ENCODE data around the gene CIB2. TPM values are rescaled to one million over a fixed set of nuclear protein-coding genes. Genes with fewer than 3 reads are reported as not detected.

The CIB2 gene
- total and polyA plus RNA-seq, 2 experiments from 2014 or later = 59.5 to 64.4 TPM

DNA sequence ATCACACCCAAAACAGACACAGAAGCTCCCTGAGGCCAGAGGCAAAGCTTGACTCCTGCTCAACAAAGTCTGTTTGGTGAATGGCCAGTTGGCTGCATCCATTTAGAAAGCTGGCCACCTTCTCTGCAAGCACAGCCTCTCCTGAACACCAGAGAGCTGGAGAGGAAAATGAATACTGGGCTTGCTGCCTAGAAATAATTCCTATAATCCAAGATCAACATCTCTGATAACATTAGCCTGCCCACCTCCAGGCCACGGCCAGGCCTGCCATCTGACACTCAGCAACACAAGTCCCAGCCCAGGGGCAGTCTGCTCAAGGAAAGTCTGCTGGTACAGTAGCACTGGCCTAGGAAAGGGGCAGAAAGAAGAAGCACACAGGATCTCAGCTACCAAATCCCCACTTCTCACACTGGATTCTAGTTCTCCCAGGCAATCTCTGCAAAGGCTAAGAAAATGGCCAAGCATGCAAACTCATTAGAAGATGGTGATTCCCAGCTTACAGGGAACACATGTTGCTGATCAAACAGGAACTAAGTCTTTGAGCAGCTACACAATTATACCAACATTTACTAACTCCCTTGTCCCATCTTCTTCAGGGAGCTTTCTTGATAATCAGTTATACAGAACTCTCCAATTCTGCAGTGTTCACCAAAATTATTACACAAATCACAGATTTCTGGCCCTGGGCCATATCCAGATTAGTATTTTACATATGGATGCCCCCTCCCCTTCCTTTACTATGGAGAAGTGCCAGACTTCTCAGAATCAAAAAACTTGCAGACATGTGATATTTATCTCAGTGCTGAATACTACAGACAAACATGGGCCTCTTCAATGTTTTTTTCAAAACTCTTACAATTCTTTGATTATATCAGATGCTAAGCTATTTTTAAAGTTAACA lies 63.7 kb downstream of the CIB2 start:
- peaks cover 63% of the 10 kb centered on the region for H3K4me1 Mint-ChIP-seq
- H2AFZ ChIP-seq = no peak overlapping the region
- peaks cover 5% of the 10 kb centered on the region for H4K20me1 ChIP-seq (replicated peaks; ENCODE audit: insufficient read depth)
- H3K4me3 Mint-ChIP-seq = no peak overlapping the region
- DNase-seq (ENCODE audit: low spot score) = no peak
- H3K9me3 Mint-ChIP-seq = no peaks in the 10 kb centered on the region
- H3K27ac Mint-ChIP-seq = no peak overlapping the region
- TF ChIP-seq ZNF114 (CRISPR knock-in tag; IDR thresholded peaks at IDR 0.05) = no peak
- no peak for TF ChIP-seq POLR2AphosphoS5 (IDR thresholded peaks at IDR 0.05; ENCODE audit: low read depth)
- TF ChIP-seq, protein P1, sequence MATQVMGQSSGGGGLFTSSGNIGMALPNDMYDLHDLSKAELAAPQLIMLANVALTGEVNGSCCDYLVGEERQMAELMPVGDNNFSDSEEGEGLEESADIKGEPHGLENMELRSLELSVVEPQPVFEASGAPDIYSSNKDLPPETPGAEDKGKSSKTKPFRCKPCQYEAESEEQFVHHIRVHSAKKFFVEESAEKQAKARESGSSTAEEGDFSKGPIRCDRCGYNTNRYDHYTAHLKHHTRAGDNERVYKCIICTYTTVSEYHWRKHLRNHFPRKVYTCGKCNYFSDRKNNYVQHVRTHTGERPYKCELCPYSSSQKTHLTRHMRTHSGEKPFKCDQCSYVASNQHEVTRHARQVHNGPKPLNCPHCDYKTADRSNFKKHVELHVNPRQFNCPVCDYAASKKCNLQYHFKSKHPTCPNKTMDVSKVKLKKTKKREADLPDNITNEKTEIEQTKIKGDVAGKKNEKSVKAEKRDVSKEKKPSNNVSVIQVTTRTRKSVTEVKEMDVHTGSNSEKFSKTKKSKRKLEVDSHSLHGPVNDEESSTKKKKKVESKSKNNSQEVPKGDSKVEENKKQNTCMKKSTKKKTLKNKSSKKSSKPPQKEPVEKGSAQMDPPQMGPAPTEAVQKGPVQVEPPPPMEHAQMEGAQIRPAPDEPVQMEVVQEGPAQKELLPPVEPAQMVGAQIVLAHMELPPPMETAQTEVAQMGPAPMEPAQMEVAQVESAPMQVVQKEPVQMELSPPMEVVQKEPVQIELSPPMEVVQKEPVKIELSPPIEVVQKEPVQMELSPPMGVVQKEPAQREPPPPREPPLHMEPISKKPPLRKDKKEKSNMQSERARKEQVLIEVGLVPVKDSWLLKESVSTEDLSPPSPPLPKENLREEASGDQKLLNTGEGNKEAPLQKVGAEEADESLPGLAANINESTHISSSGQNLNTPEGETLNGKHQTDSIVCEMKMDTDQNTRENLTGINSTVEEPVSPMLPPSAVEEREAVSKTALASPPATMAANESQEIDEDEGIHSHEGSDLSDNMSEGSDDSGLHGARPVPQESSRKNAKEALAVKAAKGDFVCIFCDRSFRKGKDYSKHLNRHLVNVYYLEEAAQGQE (IDR thresholded peaks at IDR 0.05; ENCODE audit: unreplicated experiment) = no peak
- no peak for TF ChIP-seq EZH2 (IDR thresholded peaks at IDR 0.05; ENCODE audit: low read depth, unreplicated experiment)
- no peaks in the 10 kb centered on the region for H3K27me3 ChIP-seq (ENCODE audit: insufficient read depth)
- no peak overlapping the region for H3K27ac ChIP-seq (ENCODE audit: low read depth)
- no peaks in the 10 kb centered on the region for H3K27me3 Mint-ChIP-seq (ENCODE audit: insufficient read depth, low read depth, poor library complexity)
- H3K4me3 ChIP-seq = no peak overlapping the region
- no peak; the same call in 2 of the 3 replicates for ATAC-seq
- peaks cover 83% of the 10 kb centered on the region for H3K79me2 ChIP-seq (replicated peaks; ENCODE audit: insufficient read depth)
- H3F3A ChIP-seq (replicated peaks; ENCODE audit: low read depth) = no peaks in the 10 kb centered on the region; the same call in 1 of the 2 replicates
- peaks cover 4% of the 10 kb centered on the region; the same call in 1 of the 2 replicates for H3K9me2 ChIP-seq (ENCODE audit: insufficient read depth)
- peak overlapping the region; percentile 52 for H3K4me2 ChIP-seq
- H3K36me3 ChIP-seq (ENCODE audit: insufficient read depth) = no peaks in the 10 kb centered on the region
- H3K36me3 Mint-ChIP-seq (ENCODE audit: low read depth) = no peaks in the 10 kb centered on the region
- H3K4me1 ChIP-seq (ENCODE audit: insufficient read depth) = peaks cover 71% of the 10 kb centered on the region

DNA sequence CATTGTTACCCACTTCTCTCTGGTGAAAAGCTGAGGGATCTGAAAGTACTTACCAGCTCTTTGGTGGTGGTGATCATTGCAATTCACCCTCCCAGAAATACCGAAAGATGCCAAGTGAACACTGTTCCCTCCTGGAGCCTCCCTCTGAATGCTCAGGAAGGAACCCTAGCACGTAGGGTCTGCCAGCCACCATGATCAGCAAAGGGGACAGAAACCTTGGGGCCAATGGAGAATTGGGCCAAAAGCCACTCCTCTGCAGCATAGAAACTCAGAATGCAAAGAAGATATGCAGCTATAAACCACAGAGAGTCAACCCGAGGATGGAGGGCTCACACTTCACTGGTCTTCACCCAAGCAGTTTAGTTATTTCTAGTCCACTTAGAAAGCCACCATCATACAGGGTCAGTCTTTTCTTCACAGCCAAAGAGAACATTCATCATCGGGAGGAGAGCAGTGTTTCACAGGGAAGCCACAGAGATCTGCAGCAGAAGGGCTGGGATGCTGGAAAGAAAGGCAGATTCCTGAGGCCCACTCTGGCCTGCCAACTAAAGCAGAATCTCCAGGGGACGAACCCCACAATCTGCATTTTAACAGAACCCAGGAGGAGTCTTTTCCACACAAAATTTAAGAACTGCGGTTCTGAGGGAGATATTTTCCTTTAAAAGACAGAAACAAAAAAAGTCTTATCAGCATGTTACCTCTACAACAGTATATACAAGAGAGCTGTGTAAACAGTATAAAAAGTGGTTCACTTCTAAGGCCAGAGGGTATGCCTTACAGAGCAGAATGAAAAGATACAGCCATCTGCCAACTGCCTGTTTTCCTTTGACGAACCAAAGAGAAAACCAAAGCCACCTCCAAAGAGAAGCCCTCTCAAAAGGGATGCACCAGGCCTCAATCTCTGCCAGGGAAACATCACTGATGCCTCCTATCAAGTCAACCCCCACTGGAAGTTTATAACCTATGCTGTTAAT lies 65.0 kb downstream of the CIB2 start:
- Histone ChIP-seq H3K27ac (ENCODE audit: low read depth) (0 out of 2 replicates have a peak overlapping the region, but pooled peaks have one; percentile 10), H3F3A (replicated peaks; ENCODE audit: low read depth) (no peaks in the 10 kb centered on the region; the same call in 1 of the 2 replicates), H2AFZ (no peak overlapping the region), H3K4me3 (no peak overlapping the region), H3K27me3 (ENCODE audit: insufficient read depth) (no peaks in the 10 kb centered on the region), H3K4me1 (ENCODE audit: insufficient read depth) (peaks cover 68% of the 10 kb centered on the region), H3K4me2 (no peak overlapping the region), H3K9me2 (ENCODE audit: insufficient read depth) (peaks cover 4% of the 10 kb centered on the region; the same call in 1 of the 2 replicates), H4K20me1 (replicated peaks; ENCODE audit: insufficient read depth) (peaks cover 11% of the 10 kb centered on the region), H3K36me3 (ENCODE audit: insufficient read depth) (no peaks in the 10 kb centered on the region), H3K79me2 (replicated peaks; ENCODE audit: insufficient read depth) (peaks cover 81% of the 10 kb centered on the region)
- peak overlapping the region; percentile 10; the same call in 1 of the 3 replicates for H3K4me3 Mint-ChIP-seq
- no peaks in the 10 kb centered on the region for H3K36me3 Mint-ChIP-seq (ENCODE audit: low read depth)
- peaks cover 2% of the 10 kb centered on the region for H3K27me3 Mint-ChIP-seq (ENCODE audit: insufficient read depth, low read depth, poor library complexity)
- no peaks in the 10 kb centered on the region for H3K9me3 Mint-ChIP-seq
- H3K27ac Mint-ChIP-seq = peak overlapping the region; percentile 45; the same call in 1 of the 2 replicates
- peaks cover 58% of the 10 kb centered on the region for H3K4me1 Mint-ChIP-seq
- no peak for DNase-seq (ENCODE audit: low spot score)
- ATAC-seq = peak; percentile 46
- TF ChIP-seq, protein P2, sequence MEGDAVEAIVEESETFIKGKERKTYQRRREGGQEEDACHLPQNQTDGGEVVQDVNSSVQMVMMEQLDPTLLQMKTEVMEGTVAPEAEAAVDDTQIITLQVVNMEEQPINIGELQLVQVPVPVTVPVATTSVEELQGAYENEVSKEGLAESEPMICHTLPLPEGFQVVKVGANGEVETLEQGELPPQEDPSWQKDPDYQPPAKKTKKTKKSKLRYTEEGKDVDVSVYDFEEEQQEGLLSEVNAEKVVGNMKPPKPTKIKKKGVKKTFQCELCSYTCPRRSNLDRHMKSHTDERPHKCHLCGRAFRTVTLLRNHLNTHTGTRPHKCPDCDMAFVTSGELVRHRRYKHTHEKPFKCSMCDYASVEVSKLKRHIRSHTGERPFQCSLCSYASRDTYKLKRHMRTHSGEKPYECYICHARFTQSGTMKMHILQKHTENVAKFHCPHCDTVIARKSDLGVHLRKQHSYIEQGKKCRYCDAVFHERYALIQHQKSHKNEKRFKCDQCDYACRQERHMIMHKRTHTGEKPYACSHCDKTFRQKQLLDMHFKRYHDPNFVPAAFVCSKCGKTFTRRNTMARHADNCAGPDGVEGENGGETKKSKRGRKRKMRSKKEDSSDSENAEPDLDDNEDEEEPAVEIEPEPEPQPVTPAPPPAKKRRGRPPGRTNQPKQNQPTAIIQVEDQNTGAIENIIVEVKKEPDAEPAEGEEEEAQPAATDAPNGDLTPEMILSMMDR (conservative IDR thresholded peaks at IDR 0.05; ENCODE audit: low read depth in 2 of 2) = no peak
- TF ChIP-seq POLR2AphosphoS5 (IDR thresholded peaks at IDR 0.05; ENCODE audit: low read depth) (no peak), EZH2 (IDR thresholded peaks at IDR 0.05; ENCODE audit: low read depth, unreplicated experiment) (no peak), STAT1 (IDR thresholded peaks at IDR 0.05; ENCODE audit: unreplicated experiment) (no peak)

Data from GM23338 (cell line).